OCI-LY7 (cell line): ENCODE results near the gene SALL4. TPM values are rescaled to one million over a fixed set of nuclear protein-coding genes. Genes with fewer than 3 reads are reported as not detected.

Source experiments
- BruUV-seq: library from RNA; stranded (reverse); fragments of 400-500 nt; replicated peaks from 2 replicates; lab custom pipeline; 2021; lab: Mats Ljungman, UMichigan
- CTCF ChIA-PET: fragments of 300-600 bp; sonication (Branson Sonifier 250); formaldehyde crosslinking; loops from one replicate; lab custom pipeline; 2022; ENCODE audit warnings: antibody characterized with exemption; ENCODE audit not compliant: unreplicated experiment; lab: Charles Lee
- POLR2A ChIA-PET: fragments of 300-600 bp; sonication (Branson Sonifier 250); formaldehyde crosslinking; loops from one replicate; lab custom pipeline; 2022; ENCODE audit warnings: antibody characterized with exemption; lab: Charles Lee
- DNase-seq: peaks from one replicate; pipeline ENCODE4 v3.0.0-alpha.2; 2015; ENCODE audit warnings: low spot score
- H2AFZ ChIP-seq: fragments of 200-600 bp; sonication (generic), shearing (Covaris generic); 2 replicates; pipeline ENCODE4 v1.6.1; 2014; ENCODE audit warnings: mild to moderate bottlenecking, antibody characterized with exemption, low read length, moderate library complexity
- H3K27ac ChIP-seq: fragments of 200-600 bp; sonication (generic); 2 replicates; pipeline ENCODE4 v1.5.1; 2014; ENCODE audit warnings: mixed run types, low read depth, mild to moderate bottlenecking, moderate library complexity, low read length, inconsistent platforms; ENCODE audit not compliant: poor library complexity, severe bottlenecking
- H3K36me3 ChIP-seq: fragments of 200-600 bp; sonication (generic); 2 replicates; pipeline ENCODE4 v1.6.1; 2014; ENCODE audit warnings: mild to moderate bottlenecking, antibody characterized with exemption, low read length, moderate library complexity, mixed read lengths; ENCODE audit not compliant: insufficient read depth
- H3K4me1 ChIP-seq: fragments of 200-600 bp; sonication (generic); 2 replicates; pipeline ENCODE4 v1.5.1; 2014; ENCODE audit warnings: mild to moderate bottlenecking, low read length; ENCODE audit not compliant: insufficient read depth, poor library complexity, severe bottlenecking
- H3K4me2 ChIP-seq: fragments of 200-600 bp; sonication (generic); 2 replicates; pipeline ENCODE4 v1.6.1; 2014; ENCODE audit warnings: mild to moderate bottlenecking, low read length
- H3K4me3 ChIP-seq: fragments of 200-600 bp; sonication (generic); 2 replicates; pipeline ENCODE4 v1.5.1; 2014; ENCODE audit warnings: mild to moderate bottlenecking, low read depth, low read length; ENCODE audit not compliant: poor library complexity, severe bottlenecking
- H3K79me2 ChIP-seq: fragments of 200-600 bp; sonication (generic); 2 replicates; pipeline ENCODE4 v1.6.1; 2016; ENCODE audit warnings: low read depth, mild to moderate bottlenecking, low read length, moderate library complexity, mixed read lengths; ENCODE audit not compliant: insufficient read depth
- H3K9me2 ChIP-seq: fragments of 200-600 bp; sonication (generic); 2 replicates; pipeline ENCODE4 v1.6.1; 2016; ENCODE audit warnings: mild to moderate bottlenecking, low read length, mixed read lengths; ENCODE audit not compliant: insufficient read depth
- H3K9me3 ChIP-seq: fragments of 200-600 bp; sonication (generic); 2 replicates; pipeline ENCODE4 v1.6.1; 2014; ENCODE audit warnings: mild to moderate bottlenecking, mixed run types, low read length, mixed read lengths
- H4K20me1 ChIP-seq: fragments of 200-600 bp; sonication (generic); 2 replicates; pipeline ENCODE4 v1.6.1; 2014; ENCODE audit warnings: mild to moderate bottlenecking, antibody characterized with exemption, low read length, moderate library complexity, mixed read lengths; ENCODE audit not compliant: insufficient read depth
- EZH2phosphoT487 ChIP-seq: fragments of 200-600 bp; sonication (generic); IDR thresholded peaks from 2 replicates; pipeline ENCODE4 v1.6.1; 2018; ENCODE audit warnings: low read depth, borderline replicate concordance, mild to moderate bottlenecking, mixed run types, antibody characterized with exemption, low read length, moderate library complexity, mixed read lengths
- intact Hi-C: fragments of 100-400 bp; cut with micrococcal nuclease; formaldehyde crosslinking; loops from one replicate; pipeline ENCODE4 v1.10.0; 2022; ENCODE audit not compliant: unreplicated experiment
- total RNA-seq, 2 experiments: library from RNA; depleted of rRNA in 1 of 2; stranded (reverse); fragments of >200 nt in 1 of 2; shearing (Covaris generic) in 1 of 2; gene quantifications; 2 replicates each; pipeline ENCODE4 v1.2.3, GENCODE V29; 2014 to 2022
- TF ChIP-seq, protein P1 (sequence below): fragments of 200-600 bp; sonication (generic); conservative IDR thresholded peaks from 2 replicates; pipeline ENCODE4 v1.5.1; 2014; ENCODE audit warnings: mild to moderate bottlenecking, antibody characterized with exemption, low read length, moderate library complexity, mixed read lengths

SALL4 gene
- total RNA-seq, 2 experiments from 2014 or later, result 0.06 TPM; not detected in 1

DNA sequence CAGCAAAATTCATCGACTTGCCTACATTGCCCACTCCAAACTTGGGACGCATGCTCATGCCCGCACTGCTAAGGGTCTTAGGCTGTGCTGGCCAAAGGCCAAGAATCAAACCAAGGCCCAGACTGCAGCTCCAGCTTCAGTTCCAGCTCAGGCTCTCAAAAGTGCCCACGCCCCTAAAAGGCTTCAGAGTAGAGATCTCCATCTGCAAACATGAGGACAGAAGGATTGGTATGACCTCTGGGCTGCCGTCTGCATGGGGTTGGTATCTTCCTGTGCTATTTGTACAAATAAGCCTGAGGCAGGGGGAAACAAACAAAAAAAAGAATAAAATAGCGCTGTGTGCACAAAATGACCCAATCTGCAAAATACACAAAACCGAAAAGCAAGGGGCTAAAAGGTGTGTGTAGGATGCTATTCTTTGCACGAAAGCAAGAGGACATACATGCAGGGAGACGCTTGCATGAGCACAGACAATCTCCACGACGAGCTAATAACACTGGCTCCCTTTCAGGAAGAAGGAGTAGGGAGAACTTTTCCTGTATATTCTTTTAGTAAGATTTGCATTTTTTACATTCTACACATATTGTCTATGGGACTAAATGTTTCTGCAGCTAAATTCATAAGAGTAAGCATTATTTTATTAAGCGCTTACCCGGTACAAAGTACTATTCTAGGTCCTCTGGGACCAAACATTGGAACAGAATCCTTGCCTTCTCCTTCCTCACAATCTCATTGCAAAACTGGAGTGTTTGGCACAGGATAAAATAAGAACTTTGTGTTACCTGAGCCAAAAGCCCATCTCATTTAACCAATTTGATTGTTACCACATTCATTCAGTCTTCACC lies 67.2 kb downstream of the SALL4 start:
- H3K9me3 ChIP-seq, result no peaks in the 10 kb centered on the region
- H4K20me1 ChIP-seq, result no peaks in the 10 kb centered on the region
- H3K4me1 ChIP-seq, result no peaks in the 10 kb centered on the region
- intact Hi-C loops, result no loop called here
- H3K27ac ChIP-seq, result no peak overlapping the region
- no peak overlapping the region for H2AFZ ChIP-seq
- H3K36me3 ChIP-seq, result no peaks in the 10 kb centered on the region
- H3K9me2 ChIP-seq, result no peaks in the 10 kb centered on the region
- ChIA-PET POLR2A (no interaction called here), CTCF (no interaction called here)
- H3K79me2 ChIP-seq, result no peaks in the 10 kb centered on the region
- TF ChIP-seq, protein P1, sequence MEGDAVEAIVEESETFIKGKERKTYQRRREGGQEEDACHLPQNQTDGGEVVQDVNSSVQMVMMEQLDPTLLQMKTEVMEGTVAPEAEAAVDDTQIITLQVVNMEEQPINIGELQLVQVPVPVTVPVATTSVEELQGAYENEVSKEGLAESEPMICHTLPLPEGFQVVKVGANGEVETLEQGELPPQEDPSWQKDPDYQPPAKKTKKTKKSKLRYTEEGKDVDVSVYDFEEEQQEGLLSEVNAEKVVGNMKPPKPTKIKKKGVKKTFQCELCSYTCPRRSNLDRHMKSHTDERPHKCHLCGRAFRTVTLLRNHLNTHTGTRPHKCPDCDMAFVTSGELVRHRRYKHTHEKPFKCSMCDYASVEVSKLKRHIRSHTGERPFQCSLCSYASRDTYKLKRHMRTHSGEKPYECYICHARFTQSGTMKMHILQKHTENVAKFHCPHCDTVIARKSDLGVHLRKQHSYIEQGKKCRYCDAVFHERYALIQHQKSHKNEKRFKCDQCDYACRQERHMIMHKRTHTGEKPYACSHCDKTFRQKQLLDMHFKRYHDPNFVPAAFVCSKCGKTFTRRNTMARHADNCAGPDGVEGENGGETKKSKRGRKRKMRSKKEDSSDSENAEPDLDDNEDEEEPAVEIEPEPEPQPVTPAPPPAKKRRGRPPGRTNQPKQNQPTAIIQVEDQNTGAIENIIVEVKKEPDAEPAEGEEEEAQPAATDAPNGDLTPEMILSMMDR, result no peak
- no peak for TF ChIP-seq EZH2phosphoT487
- DNase-seq, result no peak
- no peak overlapping the region for H3K4me3 ChIP-seq
- no TSS peak for BruUV-seq
- no peak overlapping the region for H3K4me2 ChIP-seq

DNA sequence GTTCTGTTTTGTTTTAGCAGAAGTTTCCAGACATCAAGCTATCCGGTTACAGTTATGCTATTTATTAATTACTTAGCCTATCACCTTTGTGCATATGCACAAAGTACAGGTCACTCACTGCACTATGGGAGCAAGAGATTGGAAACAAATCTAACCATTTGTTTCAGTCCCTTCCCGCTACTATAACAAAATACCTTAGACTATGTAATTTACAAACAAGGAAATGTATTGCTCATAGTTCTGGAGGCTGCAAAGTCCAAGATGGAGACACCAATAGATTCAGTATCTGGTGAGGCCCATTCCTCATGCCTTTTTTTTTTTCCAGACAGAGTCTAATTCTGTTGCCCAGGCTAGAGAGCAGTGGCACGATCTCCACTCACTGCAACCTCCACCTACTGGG lies 69.3 kb downstream of the SALL4 start:
- intact Hi-C loops, result no loop called here
- BruUV-seq, result no TSS peak
- Histone ChIP-seq H3K36me3 (no peaks in the 10 kb centered on the region), H2AFZ (no peak overlapping the region), H4K20me1 (no peaks in the 10 kb centered on the region), H3K4me1 (no peaks in the 10 kb centered on the region), H3K4me2 (no peak overlapping the region), H3K27ac (no peak overlapping the region), H3K9me2 (no peaks in the 10 kb centered on the region), H3K4me3 (no peak overlapping the region), H3K79me2 (no peaks in the 10 kb centered on the region), H3K9me3 (no peaks in the 10 kb centered on the region)
- TF ChIP-seq, protein P1, result no peak
- ChIA-PET POLR2A (no interaction called here), CTCF (no interaction called here)
- DNase-seq, result no peak

Other genes starting within 250 kb of the SALL4 start
- 0.82 and 0.85 TPM in 2 replicates for gene ATP9A, start 34.1 kb downstream of the SALL4 start, total RNA-seq (2014; rRNA removed; shearing (Covaris generic))
- gene ATP9A, start 34.1 kb downstream of the SALL4 start, total RNA-seq (2022), result 0.67 and 0.70 TPM in 2 replicates